ENCODE results near the gene KRTAP12-4. TPM values are rescaled to one million over a fixed set of nuclear protein-coding genes. Genes with fewer than 3 reads are reported as not detected.

Gene KRTAP12-4
- not detected for total RNA-seq

GRCh38 chr21:44654576-44655175 lies at the start of gene KRTAP12-4:
TSS of gene KRTAP12-4 (minus strand) at chr21:44654659. CDS start at chr21:44654614, 45 bp downstream.
- DNase-seq: no peak
- no peaks in the 10 kb centered on the region for H3K27me3 ChIP-seq
- peak within 1 kb of the TSS in 1 of 4 donors; percentile 46 for H3K27ac ChIP-seq
- H3K9me3 ChIP-seq: no peaks in the 10 kb centered on the region
- no peaks in the 10 kb centered on the region for H3K36me3 ChIP-seq
- TF ChIP-seq POLR2A (IDR thresholded peaks at IDR 0.05) (no peak), CTCF (IDR thresholded peaks at IDR 0.05) (no peak)
- H3K4me3 ChIP-seq: no peak within 1 kb of the TSS
- H3K4me1 ChIP-seq: no peaks in the 10 kb centered on the region

GRCh38 chr21:44703731-44704635 lies 49.5 kb upstream of the KRTAP12-4 start:
- Histone ChIP-seq H3K36me3 (no peaks in the 10 kb centered on the region), H3K27me3 (peaks cover 0 to 13% of the 10 kb centered on the region in 2 donors)
- DNase-seq: peak in 1 of 3 donors; percentile 26

GRCh38 chr21:44702973-44703730 lies 48.7 kb upstream of the KRTAP12-4 start:
- Histone ChIP-seq H3K9me3 (peaks cover 0 to 6% (median 2%) of the 10 kb centered on the region in 4 donors), H3K4me1 (no peaks in the 10 kb centered on the region), H3K4me3 (no peak overlapping the region), H3K36me3 (no peaks in the 10 kb centered on the region), H3K27ac (no peak overlapping the region), H3K27me3 (peaks cover 0 to 8% of the 10 kb centered on the region in 2 donors)
- peak in 1 of 3 donors; percentile 35 for DNase-seq
- TF ChIP-seq POLR2A (IDR thresholded peaks at IDR 0.05): no peak
- no peak for TF ChIP-seq CTCF (IDR thresholded peaks at IDR 0.05)

More at GRCh38 chr21:44703731-44704635, 49.5 kb upstream of the KRTAP12-4 start:
- TF ChIP-seq CTCF (IDR thresholded peaks at IDR 0.05) (no peak), POLR2A (IDR thresholded peaks at IDR 0.05) (no peak)
- H3K27ac ChIP-seq: no peak overlapping the region
- H3K4me3 ChIP-seq: no peak overlapping the region
- peaks cover 0 to 6% (median 2%) of the 10 kb centered on the region in 4 donors for H3K9me3 ChIP-seq
- no peaks in the 10 kb centered on the region for H3K4me1 ChIP-seq

- H3K9me3 ChIP-seq: peaks cover 0 to 6% (median 2%) of the 10 kb centered on the region in 4 donors
Measured at GRCh38 chr21:44702111-44702972, 47.9 kb upstream of the KRTAP12-4 start.

More at GRCh38 chr21:44702111-44702972, 47.9 kb upstream of the KRTAP12-4 start:
- TF ChIP-seq POLR2A (IDR thresholded peaks at IDR 0.05) (no peak), CTCF (IDR thresholded peaks at IDR 0.05) (no peak)
- no peaks in the 10 kb centered on the region for H3K36me3 ChIP-seq
- no peaks in the 10 kb centered on the region for H3K4me1 ChIP-seq
- DNase-seq: peak in 1 of 3 donors; percentile 38
- H3K4me3 ChIP-seq: no peak overlapping the region
- peaks cover 0 to 7% of the 10 kb centered on the region in 2 donors for H3K27me3 ChIP-seq
- no peak overlapping the region for H3K27ac ChIP-seq
